AG04449 (cell line): ENCODE results near the gene TUBA1B.

Source experiments
- CTCF ChIA-PET: fragments of 350-600 bp; formaldehyde crosslinking; extraction: SDS; loops from one replicate; lab custom pipeline; 2021; ENCODE audit warnings: antibody characterized with exemption; lab: Yijun Ruan, JAX
- POLR2A ChIA-PET: fragments of 400-600, 350-600 bp; formaldehyde crosslinking; extraction: SDS; loops from one replicate; lab custom pipeline; 2020; ENCODE audit warnings: antibody characterized with exemption, inconsistent platforms; lab: Yijun Ruan, JAX
- DNase-seq: peaks from one replicate; pipeline ENCODE4 v3.0.0-alpha.2; 2010; ENCODE audit warnings: low read depth, low spot score
- H3K4me3 ChIP-seq: 2 replicates; pipeline ENCODE4 v1.5.1; 2011; ENCODE audit warnings: low read depth, mild to moderate bottlenecking, control low read depth, low read length
- CTCF ChIP-seq: IDR thresholded peaks from one replicate; pipeline ENCODE4 v1.5.1; 2011; ENCODE audit warnings: mild to moderate bottlenecking, moderate library complexity, low read length, control low read depth, inconsistent platforms; ENCODE audit not compliant: insufficient read depth; ENCODE audit errors: missing control alignments

The TUBA1B gene

GRCh38 chr12:49104822-49105221 is 26.4 kb downstream of the TUBA1B start:
- no peak for DNase-seq
- no peak overlapping the region for H3K4me3 ChIP-seq
- CTCF ChIA-PET: interaction anchor here (0.8 to 21.3 kb wide), 8 partner anchors 9 to 130 kb away, joined by 3 to 430 read pairs (median 31); partner anchors contain the start of genes DHH, RHEBL1 and TUBA1B
- TF ChIP-seq CTCF: no peak
- POLR2A ChIA-PET: interaction anchor here (1.5 kb wide), 1 partner anchor 26 kb away, joined by 5 read pairs; the partner anchor contains the start of gene TUBA1B

GRCh38 chr12:49100380-49100779 is 30.8 kb downstream of the TUBA1B start:
- CTCF ChIA-PET: interaction anchor here (1.2 to 21.3 kb wide), 11 partner anchors 8 to 141 kb away, joined by 3 to 430 read pairs (median 10); partner anchors contain the start of genes LMBR1L and TUBA1B
- POLR2A ChIA-PET: no interaction called here
- no peak for TF ChIP-seq CTCF
- no peak for DNase-seq
- no peak overlapping the region for H3K4me3 ChIP-seq

GRCh38 chr12:49098703-49099102 is 32.5 kb downstream of the TUBA1B start:
- ChIA-PET CTCF (interaction anchor here (0.9 to 21.3 kb wide), 11 partner anchors 10 to 134 kb away, joined by 3 to 430 read pairs (median 7); partner anchors contain the start of genes LMBR1L, RHEBL1 and TUBA1B), POLR2A (interaction anchor here (1.1 to 1.3 kb wide), 2 partner anchors 12 to 32 kb away, joined by 4 read pairs; partner anchors contain the start of genes LMBR1L and TUBA1B)
- DNase-seq: no peak
- no peak for TF ChIP-seq CTCF
- H3K4me3 ChIP-seq: no peak overlapping the region

- ChIA-PET POLR2A (no interaction called here), CTCF (interaction anchor here (1.1 to 21.3 kb wide), 9 partner anchors 10 to 55 kb away, joined by 4 to 430 read pairs (median 17); partner anchors contain the start of genes LMBR1L, RHEBL1 and TUBA1B)
These were observed 33.2 kb downstream of the TUBA1B start for GRCh38 chr12:49098035-49098451.

GRCh38 chr12:49097381-49097780 is 33.8 kb downstream of the TUBA1B start:
- DNase-seq: no peak

More at GRCh38 chr12:49098035-49098451, 33.2 kb downstream of the TUBA1B start:
- H3K4me3 ChIP-seq: no peak overlapping the region
- TF ChIP-seq CTCF: peak; percentile 69
- DNase-seq: no peak

More at GRCh38 chr12:49097381-49097780, 33.8 kb downstream of the TUBA1B start:
- ChIA-PET CTCF (interaction anchor here (2.9 to 21.3 kb wide), 7 partner anchors 11 to 33 kb away, joined by 9 to 430 read pairs (median 41); partner anchors contain the start of genes LMBR1L and TUBA1B), POLR2A (no interaction called here)
- no peak overlapping the region for H3K4me3 ChIP-seq
- no peak for TF ChIP-seq CTCF
